Breast epithelium (tissue), 3 donors: ENCODE data around the gene OBSCN.

Experiments used
- CTCF ChIP-seq, 3 donors: fragments of 450-650 bp; IDR thresholded peaks; one replicate each; pipeline ENCODE4 v1.5.1; 2016 to 2017; ENCODE audit warnings: antibody characterized with exemption in 3 of 3, mild to moderate bottlenecking in 3 of 3, moderate library complexity in 3 of 3
- POLR2AphosphoS5 ChIP-seq, 3 donors: sonication (generic); formaldehyde crosslinking; IDR thresholded peaks; one replicate each; pipeline ENCODE4 v1.6.1; 2017; ENCODE audit warnings: antibody characterized with exemption in 3 of 3

- TF ChIP-seq POLR2AphosphoS5 (IDR thresholded peaks at IDR 0.05): no peak
- no peak for TF ChIP-seq CTCF (IDR thresholded peaks at IDR 0.05)
Measured at GRCh38 chr1:228404107-228404720, 196.4 kb downstream of the OBSCN start.
